Tibial nerve (tissue), 4 donors: ENCODE data around the gene FAN1.

Source experiments
- CTCF ChIP-seq, 5 experiments: fragments of 200-600 bp in 3 of 5; fragments of 450-650 bp in 2 of 5; sonication (generic) in 3 of 5; IDR thresholded peaks; one replicate each; pipeline ENCODE4 v1.5.1; 2016 to 2019; ENCODE audit warnings: antibody characterized with exemption in 5 of 5, mild to moderate bottlenecking in 3 of 5, moderate library complexity in 2 of 5
- EP300 ChIP-seq, 2 donors: sonication (generic); formaldehyde crosslinking; IDR thresholded peaks; one replicate each; pipeline ENCODE4 v1.6.1; 2017; ENCODE audit warnings: antibody characterized with exemption in 2 of 2, mild to moderate bottlenecking in 1 of 2
- POLR2A ChIP-seq, 2 donors: fragments of 450-650 bp; IDR thresholded peaks; one replicate each; pipeline ENCODE4 v1.6.1; 2017; ENCODE audit warnings: antibody characterized with exemption in 2 of 2, mild to moderate bottlenecking in 2 of 2, moderate library complexity in 2 of 2

DNA sequence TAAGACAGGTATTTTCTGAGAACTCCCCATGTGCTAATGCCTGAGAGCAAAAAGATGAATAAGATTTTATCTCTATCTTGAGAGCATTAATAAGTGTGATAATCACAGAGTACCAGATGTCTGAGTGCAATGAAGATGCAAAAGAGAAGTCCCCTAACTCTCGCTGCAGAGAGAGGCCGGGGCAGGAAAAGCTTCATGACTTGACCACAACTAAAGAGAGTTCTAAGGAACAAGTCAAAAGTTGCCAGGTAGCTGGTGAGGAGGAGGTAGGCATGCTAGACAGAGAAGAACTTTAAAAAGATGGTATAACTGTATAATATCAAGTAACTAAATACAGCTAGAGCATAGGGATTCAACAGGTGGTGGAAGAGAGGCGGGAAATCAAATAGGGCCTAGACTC lies 58.9 kb downstream of the FAN1 start:
- TF ChIP-seq CTCF (IDR thresholded peaks at IDR 0.05) (no peak), EP300 (IDR thresholded peaks at IDR 0.05) (no peak), POLR2A (IDR thresholded peaks at IDR 0.05) (no peak)
